Testis (tissue), 3 donors: ENCODE data around the gene TNFAIP3. TPM values are rescaled to one million over a fixed set of nuclear protein-coding genes. Genes with fewer than 3 reads are reported as not detected.

ENCODE experiments used
- DNase-seq: peaks from one replicate; pipeline ENCODE4 v3.0.0-alpha.2; 2019
- H3K27ac ChIP-seq, 2 donors: fragments of 200-600 bp; sonication (generic); one replicate each; pipeline ENCODE4 v1.5.1; 2019
- H3K27me3 ChIP-seq: fragments of 200-600 bp; sonication (generic); one replicate; pipeline ENCODE4 v1.5.1; 2019
- H3K36me3 ChIP-seq: fragments of 200-600 bp; sonication (generic); one replicate; pipeline ENCODE4 v1.5.1; 2017; ENCODE audit warnings: low read depth; ENCODE audit errors: missing control alignments
- H3K4me1 ChIP-seq: fragments of 200-600 bp; sonication (generic); one replicate; pipeline ENCODE4 v1.5.1; 2019
- H3K4me3 ChIP-seq, 2 donors: fragments of 200-600 bp; sonication (generic); one replicate each; pipeline ENCODE4 v1.5.1; 2017 to 2019
- H3K9me3 ChIP-seq: fragments of 200-600 bp; sonication (generic); one replicate; pipeline ENCODE4 v1.5.1; 2017
- CTCF ChIP-seq, 3 experiments: fragments of 450-650 bp in 2 of 3; fragments of 200-600 bp in 1 of 3; sonication (generic) in 1 of 3; IDR thresholded peaks; one replicate each; pipeline ENCODE4 v1.5.1; 2016 to 2019; ENCODE audit warnings: antibody characterized with exemption in 3 of 3, mild to moderate bottlenecking in 2 of 3, moderate library complexity in 1 of 3
- POLR2A ChIP-seq: fragments of 450-650 bp; IDR thresholded peaks from one replicate; pipeline ENCODE4 v1.6.1; 2017; ENCODE audit warnings: antibody characterized with exemption, mild to moderate bottlenecking, moderate library complexity
- WGBS, 2 donors: methylation state at CpG; one replicate each; pipeline ENCODE4 v1.1.5; 2018; 5-methylcytosine and 5-hydroxymethylcytosine counted together
- intact Hi-C: fragments of 100-400 bp; cut with DNase I; formaldehyde crosslinking; loops from one replicate; pipeline ENCODE4 v1.15.1; 2023; ENCODE audit warnings: low total_unique reads
- polyA plus RNA-seq: library from polyadenylated mRNA; stranded (reverse); fragments of 350-450 nt; fragmentation: Illumina TruSeq; extraction: RNeasy Lipid Tissue Mini Kit (QIAGEN cat#74804); gene quantifications from one replicate; pipeline ENCODE4 v1.2.3, GENCODE V29; 2014; ENCODE audit warnings: low read depth, low replicate concordance; ENCODE audit not compliant: insufficient read depth
- total RNA-seq, 2 donors: library from RNA; depleted of rRNA; stranded (reverse); fragments of >200 nt; gene quantifications; one replicate each; pipeline ENCODE4 v1.2.3, GENCODE V29; 2016

TNFAIP3 gene
- total and polyA plus RNA-seq, 3 donors from 2014 or later: 12.6 to 25.1 (median 15.2) TPM

- H3K9me3 ChIP-seq: no peaks in the 10 kb centered on the region
- no peak for DNase-seq
- H3K4me3 ChIP-seq: no peak overlapping the region
- H3K4me1 ChIP-seq: peaks cover 33% of the 10 kb centered on the region
- intact Hi-C loops: loop anchor here (10.0 kb wide), 1 partner anchor 56 kb away; no protein-coding TSS in a partner anchor
- H3K36me3 ChIP-seq: no peaks in the 10 kb centered on the region
- no peaks in the 10 kb centered on the region for H3K27me3 ChIP-seq
- H3K27ac ChIP-seq: peak overlapping the region in 1 of 2 donors; percentile 59
- TF ChIP-seq CTCF (IDR thresholded peaks at IDR 0.05) (no peak), POLR2A (no peak)
- WGBS, 2 donors: 56 to 66% methylated on average over 3 of the region's 3 CpGs
These were observed 6.6 kb upstream of the TNFAIP3 start for GRCh38 chr6:137860394-137861005.

GRCh38 chr6:137861550-137862337 is 5.3 kb upstream of the TNFAIP3 start:
- WGBS, 2 donors: 58 to 60% methylated on average over 3 of the region's 3 CpGs
- Histone ChIP-seq H3K27me3 (no peaks in the 10 kb centered on the region), H3K9me3 (no peaks in the 10 kb centered on the region), H3K4me1 (peaks cover 40% of the 10 kb centered on the region), H3K4me3 (no peak overlapping the region), H3K36me3 (no peaks in the 10 kb centered on the region), H3K27ac (peak overlapping the region; percentile 58 to 70)
- intact Hi-C loops: loop anchor here (10.0 kb wide), 1 partner anchor 57 kb away; no protein-coding TSS in a partner anchor
- TF ChIP-seq CTCF (IDR thresholded peaks at IDR 0.05): no peak
- TF ChIP-seq POLR2A: no peak
- no peak for DNase-seq

- no peaks in the 10 kb centered on the region for H3K27me3 ChIP-seq
- TF ChIP-seq POLR2A (no peak), CTCF (IDR thresholded peaks at IDR 0.05) (no peak)
- 45 to 62% methylated on average over 5 of the region's 5 CpGs for WGBS, 2 donors
These were observed 4.5 kb upstream of the TNFAIP3 start for GRCh38 chr6:137862419-137863090.

GRCh38 chr6:137863091-137863797 is 3.8 kb upstream of the TNFAIP3 start:
- Histone ChIP-seq H3K27me3 (no peaks in the 10 kb centered on the region), H3K4me3 (no peak overlapping the region), H3K27ac (peak overlapping the region; percentile 58 to 70), H3K9me3 (no peaks in the 10 kb centered on the region), H3K36me3 (no peaks in the 10 kb centered on the region), H3K4me1 (peaks cover 40% of the 10 kb centered on the region)
- WGBS, 2 donors: 39 to 40% methylated on average over 4 of the region's 4 CpGs
- TF ChIP-seq POLR2A (no peak), CTCF (IDR thresholded peaks at IDR 0.05) (no peak)
- DNase-seq: no peak
- intact Hi-C loops: loop anchor here (10.0 kb wide), 1 partner anchor 58 kb away; no protein-coding TSS in a partner anchor

More at GRCh38 chr6:137862419-137863090, 4.5 kb upstream of the TNFAIP3 start:
- intact Hi-C loops: loop anchor here (10.0 kb wide), 1 partner anchor 58 kb away; no protein-coding TSS in a partner anchor
- H3K9me3 ChIP-seq: no peaks in the 10 kb centered on the region
- peak overlapping the region; percentile 58 to 70 for H3K27ac ChIP-seq
- H3K4me1 ChIP-seq: peaks cover 40% of the 10 kb centered on the region
- no peak overlapping the region for H3K4me3 ChIP-seq
- no peaks in the 10 kb centered on the region for H3K36me3 ChIP-seq
- no peak for DNase-seq
